Transverse colon (tissue), 4 donors: ENCODE measurements around the gene ACTG1. TPM values are rescaled to one million over a fixed set of nuclear protein-coding genes. Genes with fewer than 3 reads are reported as not detected.

Source experiments
- DNase-seq: peaks from one replicate; pipeline ENCODE4 v3.0.0-alpha.2; 2019
- H3K27ac ChIP-seq, 4 donors: fragments of 200-600 bp; sonication (generic); 2 replicates each; pipeline ENCODE4 v1.5.1; 2016 to 2018; ENCODE audit warnings: inconsistent platforms in 4 of 4
- H3K27me3 ChIP-seq: fragments of 200-600 bp; sonication (generic); 2 replicates; pipeline ENCODE4 v1.5.1; 2017; ENCODE audit warnings: inconsistent platforms
- H3K36me3 ChIP-seq, 4 donors: fragments of 200-600 bp; sonication (generic); 2 replicates each; pipeline ENCODE4 v1.5.1; 2017 to 2019; ENCODE audit warnings: inconsistent platforms in 4 of 4
- H3K4me1 ChIP-seq, 4 donors: fragments of 200-600 bp; sonication (generic); 2 replicates each; pipeline ENCODE4 v1.5.1; 2017 to 2020; ENCODE audit warnings: inconsistent platforms in 4 of 4
- H3K4me3 ChIP-seq, 4 donors: fragments of 200-600 bp; sonication (generic); 1 replicate in 1 of 4; 2 replicates in 3 of 4; pipeline versions ENCODE4 v1.5.1 to v1.6.1; 2017 to 2019; ENCODE audit warnings: inconsistent platforms in 4 of 4
- H3K9me3 ChIP-seq, 2 donors: fragments of 200-600 bp; sonication (generic); 2 replicates each; pipeline ENCODE4 v1.5.1; 2017 to 2019; ENCODE audit warnings: inconsistent platforms in 2 of 2
- CTCF ChIP-seq, 5 experiments: fragments of 200-600 bp in 3 of 5; fragments of 450-650 bp in 2 of 5; sonication (generic) in 3 of 5; IDR thresholded peaks; 1 replicate in 2 of 5; 2 replicates in 3 of 5; pipeline ENCODE4 v1.5.1; 2016 to 2017; ENCODE audit warnings: antibody characterized with exemption in 5 of 5, inconsistent platforms in 3 of 5, mild to moderate bottlenecking in 2 of 5, moderate library complexity in 1 of 5
- EP300 ChIP-seq: sonication (generic); formaldehyde crosslinking; IDR thresholded peaks from one replicate; pipeline ENCODE4 v1.6.1; 2017; ENCODE audit warnings: antibody characterized with exemption, low read depth
- POLR2A ChIP-seq: fragments of 450-650 bp; IDR thresholded peaks from one replicate; pipeline ENCODE4 v1.6.1; 2016; ENCODE audit warnings: antibody characterized with exemption, mild to moderate bottlenecking, moderate library complexity
- POLR2AphosphoS5 ChIP-seq, 3 donors: sonication (generic); formaldehyde crosslinking; IDR thresholded peaks; one replicate each; pipeline ENCODE4 v1.6.1; 2016; ENCODE audit warnings: antibody characterized with exemption in 3 of 3
- WGBS, 2 donors: methylation state at CpG; one replicate each; pipeline ENCODE4 v1.1.5; 2018; ENCODE audit warnings: low coverage in 1 of 2; 5-methylcytosine and 5-hydroxymethylcytosine counted together
- in situ Hi-C, 4 donors: fragments of 200-750 bp; cut with MboI; loops; one replicate each; pipeline versions ENCODE4 v1.15.0 to v1.15.1; 2017; ENCODE audit warnings: low sequenced_read_pairs in 3 of 4, low pct_ligation_motif_present in 1 of 4, low pct_unique_long_range_greater_than_20kb in 1 of 4
- intact Hi-C: fragments of 100-400 bp; cut with DNase I; formaldehyde crosslinking; loops from one replicate; pipeline ENCODE4 v1.15.1; 2023; ENCODE audit warnings: low total_unique reads
- total RNA-seq, 4 donors: library from RNA; depleted of rRNA; stranded (reverse); fragments of >200 nt; gene quantifications; one replicate each; pipeline ENCODE4 v1.1.0, GENCODE V29; 2016

The ACTG1 gene
- total RNA-seq, 4 donors from 2014 or later = 2,099 to 4,882 (median 4,009) TPM

GRCh38 chr17:81524039-81524864 lies 11.7 kb upstream of the ACTG1 start:
- Histone ChIP-seq H3K36me3 (no peaks in the 10 kb centered on the region), H3K9me3 (no peaks in the 10 kb centered on the region), H3K4me1 (peaks cover 9 to 29% (median 16%) of the 10 kb centered on the region in 4 donors), H3K4me3 (no peak overlapping the region), H3K27me3 (peaks cover 67% of the 10 kb centered on the region), H3K27ac (no peak overlapping the region)
- no peak for TF ChIP-seq POLR2AphosphoS5 (IDR thresholded peaks at IDR 0.05)
- TF ChIP-seq EP300 = no peak
- no peak for TF ChIP-seq CTCF (IDR thresholded peaks at IDR 0.05)
- no peak for TF ChIP-seq POLR2A
- intact Hi-C loops = no loop called here
- 73% methylated on average over 12 of the region's 18 CpGs; no CpG with 5 or more reads in 1 of the 2 donors for WGBS, 2 donors
- in situ Hi-C loops = no loop called here
- no peak for DNase-seq

- H3K27me3 ChIP-seq = peaks cover 59% of the 10 kb centered on the region
- no peak for TF ChIP-seq EP300
- 68% methylated on average over 10 of the region's 17 CpGs; no CpG with 5 or more reads in 1 of the 2 donors for WGBS, 2 donors
- H3K36me3 ChIP-seq = no peaks in the 10 kb centered on the region
- peaks cover 17 to 35% (median 22%) of the 10 kb centered on the region in 4 donors for H3K4me1 ChIP-seq
- no peak overlapping the region for H3K27ac ChIP-seq
- no peak overlapping the region for H3K4me3 ChIP-seq
- no peak for DNase-seq
- H3K9me3 ChIP-seq = no peaks in the 10 kb centered on the region
- intact Hi-C loops = loop anchor here (1.0 kb wide), 1 partner anchor 36 kb away; no protein-coding TSS in a partner anchor
- in situ Hi-C loops = no loop called here
These were observed 10.9 kb upstream of the ACTG1 start for GRCh38 chr17:81523402-81524038.

- intact Hi-C loops = loop anchor here (1.0 kb wide), 1 partner anchor 35 kb away; no protein-coding TSS in a partner anchor
- no peaks in the 10 kb centered on the region for H3K9me3 ChIP-seq
- in situ Hi-C loops = no loop called here
- H3K27ac ChIP-seq = no peak overlapping the region
- H3K36me3 ChIP-seq = no peaks in the 10 kb centered on the region
- DNase-seq = no peak
- H3K27me3 ChIP-seq = peaks cover 52% of the 10 kb centered on the region
- H3K4me1 ChIP-seq = peaks cover 23 to 35% (median 26%) of the 10 kb centered on the region in 4 donors
- no peak for TF ChIP-seq EP300
- TF ChIP-seq POLR2A = no peak
- no peak for TF ChIP-seq CTCF (IDR thresholded peaks at IDR 0.05)
- no peak for TF ChIP-seq POLR2AphosphoS5 (IDR thresholded peaks at IDR 0.05)
- H3K4me3 ChIP-seq = no peak overlapping the region
- 68 to 70% methylated on average over 3 to 24 of the region's 26 CpGs for WGBS, 2 donors
These were observed 10.1 kb upstream of the ACTG1 start for GRCh38 chr17:81522491-81523401.

GRCh38 chr17:81520021-81520901 lies 7.7 kb upstream of the ACTG1 start:
- H3K4me1 ChIP-seq = peaks cover 43 to 57% (median 47%) of the 10 kb centered on the region in 4 donors
- 50 to 65% methylated on average over 2 to 10 of the region's 14 CpGs for WGBS, 2 donors
- DNase-seq = no peak

More at GRCh38 chr17:81520021-81520901, 7.7 kb upstream of the ACTG1 start:
- Histone ChIP-seq H3K27ac (peak overlapping the region in 3 of 4 donors; percentile 99 to 100 (median 100)), H3K9me3 (no peaks in the 10 kb centered on the region), H3K36me3 (no peaks in the 10 kb centered on the region), H3K27me3 (peaks cover 27% of the 10 kb centered on the region), H3K4me3 (peak overlapping the region in 2 of 4 donors; percentile 46 to 60)
- in situ Hi-C loops = no loop called here
- intact Hi-C loops = no loop called here
- TF ChIP-seq CTCF (IDR thresholded peaks at IDR 0.05) (no peak), POLR2AphosphoS5 (IDR thresholded peaks at IDR 0.05) (no peak), EP300 (no peak), POLR2A (no peak)
